ENCODE results near the gene PLA2G4F.

DNA sequence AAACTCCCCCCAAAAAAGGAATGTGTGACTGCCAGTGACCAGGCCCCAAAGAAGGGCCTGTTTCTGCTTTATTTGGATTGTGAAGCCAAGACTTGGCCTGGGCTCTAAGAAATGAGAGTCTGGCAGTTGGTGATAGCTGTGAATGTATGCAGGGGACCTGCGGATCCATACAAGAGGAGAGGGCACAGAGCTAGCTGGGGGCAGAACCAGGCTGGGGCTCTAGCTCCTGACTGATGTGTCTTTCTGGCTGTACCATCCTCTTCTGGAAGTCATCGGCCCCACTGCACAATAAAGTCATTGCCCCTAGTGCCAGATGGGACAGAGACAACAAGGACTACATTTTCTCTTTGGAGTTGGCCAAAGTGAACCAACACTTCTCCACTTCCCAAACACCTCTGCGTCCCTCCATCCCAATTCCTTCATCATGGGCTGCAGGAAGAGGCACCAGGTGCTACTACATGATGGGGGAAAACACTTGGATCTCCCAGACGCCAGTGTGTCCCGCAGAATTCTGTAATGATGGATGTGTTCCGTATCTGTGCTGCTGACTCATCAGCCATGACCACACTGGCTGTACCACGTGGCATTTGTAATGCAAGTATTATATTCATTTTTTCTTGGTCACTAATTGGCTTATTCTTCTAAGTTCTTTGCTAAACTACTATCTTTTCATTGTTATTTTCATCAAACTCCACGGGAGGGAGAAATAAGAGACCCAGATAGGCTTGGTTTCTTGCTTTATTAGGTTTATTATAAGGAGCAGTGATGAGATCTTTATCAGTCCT, 1.7 kb upstream of the PLA2G4F start:
- TF ChIP-seq, protein P1, sequence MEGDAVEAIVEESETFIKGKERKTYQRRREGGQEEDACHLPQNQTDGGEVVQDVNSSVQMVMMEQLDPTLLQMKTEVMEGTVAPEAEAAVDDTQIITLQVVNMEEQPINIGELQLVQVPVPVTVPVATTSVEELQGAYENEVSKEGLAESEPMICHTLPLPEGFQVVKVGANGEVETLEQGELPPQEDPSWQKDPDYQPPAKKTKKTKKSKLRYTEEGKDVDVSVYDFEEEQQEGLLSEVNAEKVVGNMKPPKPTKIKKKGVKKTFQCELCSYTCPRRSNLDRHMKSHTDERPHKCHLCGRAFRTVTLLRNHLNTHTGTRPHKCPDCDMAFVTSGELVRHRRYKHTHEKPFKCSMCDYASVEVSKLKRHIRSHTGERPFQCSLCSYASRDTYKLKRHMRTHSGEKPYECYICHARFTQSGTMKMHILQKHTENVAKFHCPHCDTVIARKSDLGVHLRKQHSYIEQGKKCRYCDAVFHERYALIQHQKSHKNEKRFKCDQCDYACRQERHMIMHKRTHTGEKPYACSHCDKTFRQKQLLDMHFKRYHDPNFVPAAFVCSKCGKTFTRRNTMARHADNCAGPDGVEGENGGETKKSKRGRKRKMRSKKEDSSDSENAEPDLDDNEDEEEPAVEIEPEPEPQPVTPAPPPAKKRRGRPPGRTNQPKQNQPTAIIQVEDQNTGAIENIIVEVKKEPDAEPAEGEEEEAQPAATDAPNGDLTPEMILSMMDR (IDR thresholded peaks at IDR 0.05), result no peak
- TF ChIP-seq FOXJ3 (CRISPR knock-in tag; IDR thresholded peaks at IDR 0.05) (no peak), TEAD4 (IDR thresholded peaks at IDR 0.05; ENCODE audit: borderline replicate concordance, insufficient read depth) (no peak), CHD2 (IDR thresholded peaks at IDR 0.05; ENCODE audit: low read length, partially characterized antibody) (no peak)
